MM.1S (cell line): Measurements from ENCODE around the gene BICDL2.

ENCODE experiments used
- CTCF ChIP-seq: fragments of 300-600 bp; sonication (generic); IDR thresholded peaks from 2 replicates; pipeline ENCODE4 v1.5.1; 2016; ENCODE audit warnings: antibody characterized with exemption, low read length, mixed read lengths
- EZH2 ChIP-seq: fragments of 300-600 bp; sonication (generic); optimal IDR thresholded peaks from 2 replicates; pipeline ENCODE3; 2017; ENCODE audit warnings: low read depth, mild to moderate bottlenecking, antibody characterized with exemption, low read length, mixed read lengths
- EZH2phosphoT487 ChIP-seq: fragments of 300-600 bp; sonication (generic); IDR thresholded peaks from 2 replicates; pipeline ENCODE4 v1.6.1; 2018; ENCODE audit warnings: antibody characterized with exemption, low read length

- no peak for TF ChIP-seq CTCF
- TF ChIP-seq EZH2 = no peak
- no peak for TF ChIP-seq EZH2phosphoT487
Measured at GRCh38 chr16:3020247-3020603, 16.5 kb downstream of the BICDL2 start, which contains the start of gene TNFRSF12A.
